HG02970 (cell line): ENCODE measurements around the gene APOBEC3A.
"Not testable (repeated sequence)": the region's sequence is repeated elsewhere in the genome, so short reads cannot be mapped to it uniquely, and the experiment has no call there.

Source experiments
- ATAC-seq: cut with Tn5 transposase; IDR thresholded peaks from one replicate; pipeline ENCODE4 v1.9.1; 2021; ENCODE audit warnings: mild to moderate bottlenecking, moderate library complexity, moderate number of reproducible peaks; ENCODE audit not compliant: unreplicated experiment, low FRiP score

Gene APOBEC3A

DNA sequence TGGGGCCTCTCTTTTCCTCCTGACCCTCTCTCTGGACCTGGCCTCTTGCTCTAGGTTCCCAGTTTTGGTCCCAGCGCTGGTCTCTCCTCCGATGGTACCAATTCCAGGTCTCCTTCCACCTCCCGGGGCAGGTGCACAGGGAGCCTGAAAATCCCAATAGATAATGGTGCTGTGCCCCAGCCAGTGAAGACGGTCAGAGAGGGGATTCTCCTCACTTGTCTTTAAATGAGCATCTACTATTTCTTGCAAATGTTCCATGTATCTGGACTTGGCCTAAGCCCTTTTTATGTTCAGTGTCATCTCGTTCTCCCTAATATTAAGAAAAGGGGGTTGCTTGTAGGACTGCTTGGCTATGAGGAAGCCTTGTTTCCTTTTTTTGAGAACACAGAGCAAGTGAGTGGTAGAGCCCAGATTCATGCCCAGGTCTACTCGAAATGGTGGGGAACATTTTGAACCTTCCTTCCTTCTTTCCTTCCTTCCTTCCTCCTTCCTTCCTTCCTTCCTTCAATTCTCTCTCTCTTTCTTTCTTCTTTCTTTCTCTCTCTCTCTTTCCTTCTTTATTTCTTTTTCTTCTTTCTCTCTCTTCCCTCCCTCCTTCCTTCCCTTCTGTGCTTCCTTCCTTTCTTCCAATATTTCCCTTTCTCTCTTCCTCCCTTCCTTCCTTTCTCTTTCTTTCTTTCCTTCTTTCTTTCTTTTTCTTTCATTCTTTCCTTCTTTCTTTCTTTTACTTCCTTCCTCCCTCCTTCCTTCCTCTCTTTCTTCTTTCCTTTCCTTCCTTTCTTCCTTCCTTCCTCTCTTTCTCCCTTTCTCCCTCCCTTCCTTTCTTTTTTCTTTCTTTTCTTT, 620 bp downstream of the APOBEC3A start:
- no peak for ATAC-seq

DNA sequence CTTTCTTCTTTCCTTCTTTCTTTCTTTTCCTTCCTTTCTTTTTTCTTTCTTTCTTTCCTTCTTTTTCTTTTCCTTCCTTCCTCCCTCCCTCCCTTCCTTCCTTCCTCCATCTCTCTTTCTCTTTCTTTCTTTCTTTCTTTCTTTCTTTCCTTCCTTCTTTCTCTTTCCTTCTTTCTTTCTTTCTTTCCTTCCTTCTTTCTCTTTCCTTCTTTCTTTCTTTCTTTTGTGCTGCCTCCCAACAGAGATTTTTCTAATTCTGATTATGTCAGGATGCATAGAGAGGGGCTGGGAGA, 1.2 kb downstream of the APOBEC3A start:
- not testable (repeated sequence) for ATAC-seq

DNA sequence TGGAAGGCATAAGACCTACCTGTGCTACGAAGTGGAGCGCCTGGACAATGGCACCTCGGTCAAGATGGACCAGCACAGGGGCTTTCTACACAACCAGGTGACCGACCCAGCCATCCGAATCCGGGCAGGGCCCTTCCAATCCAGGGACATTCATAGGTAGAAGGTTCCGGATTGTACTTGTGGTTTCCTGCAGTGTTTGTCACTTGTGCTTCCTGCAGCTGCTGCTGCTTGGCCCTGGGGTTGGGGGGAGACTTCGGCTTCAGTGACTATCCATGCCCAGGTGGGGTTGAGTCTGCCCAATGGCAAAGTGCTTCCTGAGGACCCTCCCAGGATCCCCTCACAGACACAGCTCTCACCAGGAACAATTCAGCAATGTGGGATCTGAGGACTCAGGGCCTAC, 2.2 kb downstream of the APOBEC3A start:
- ATAC-seq: no peak

- not testable (repeated sequence) for ATAC-seq
Measured at GRCh38 chr22:38960673-38961072, 3.3 kb downstream of the APOBEC3A start.

DNA sequence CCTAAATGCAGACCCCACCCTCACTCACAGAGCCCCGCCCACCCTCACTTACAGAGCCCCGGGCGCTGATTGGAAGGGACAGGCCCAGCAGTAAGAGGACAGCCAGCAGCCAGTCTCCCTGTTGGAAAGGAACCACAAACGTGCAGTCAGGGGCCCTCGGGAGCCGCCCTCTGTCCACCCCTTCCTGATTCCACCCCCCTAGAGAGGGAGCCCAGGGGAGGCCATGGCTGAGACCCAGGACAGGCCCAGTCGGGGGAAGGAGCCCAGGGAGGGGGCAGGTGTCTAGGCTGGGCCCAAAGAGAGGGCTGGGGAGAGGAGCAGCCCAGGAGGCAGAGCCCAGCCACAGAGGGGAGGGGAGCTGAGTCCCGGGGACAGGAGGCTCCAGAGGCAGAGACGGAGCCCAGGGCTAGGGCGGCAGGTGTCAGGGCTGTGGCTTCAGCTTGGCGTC, 5.9 kb downstream of the APOBEC3A start:
- ATAC-seq: not testable (repeated sequence)

- ATAC-seq: no peak
Measured at GRCh38 chr22:38963872-38964271, 6.5 kb downstream of the APOBEC3A start.

DNA sequence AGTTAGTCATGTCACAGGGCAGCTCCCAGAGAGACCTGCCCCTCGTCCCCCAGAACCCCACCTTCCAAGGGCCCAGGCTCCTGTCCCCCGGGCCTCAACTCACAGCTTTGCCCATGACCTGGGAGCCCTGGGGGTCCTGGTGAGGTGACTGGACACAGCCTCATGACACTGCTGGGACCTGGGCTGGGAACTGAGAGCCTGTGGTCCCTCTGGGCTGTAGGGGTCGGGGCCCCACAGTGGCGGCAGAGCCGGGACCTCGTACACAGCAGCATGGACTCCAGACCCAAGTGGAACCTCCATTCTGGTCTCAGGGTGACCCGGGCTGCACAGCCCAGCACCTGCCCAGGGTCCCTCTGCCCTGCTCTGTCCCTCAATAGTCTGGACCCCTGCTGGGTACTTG, 6.9 kb downstream of the APOBEC3A start:
- no peak for ATAC-seq

GRCh38 chr22:38964989-38965388, 7.6 kb downstream of the APOBEC3A start:
- ATAC-seq: no peak

- no peak for ATAC-seq
Measured at GRCh38 chr22:38965614-38966379, 8.4 kb downstream of the APOBEC3A start.

GRCh38 chr22:38966380-38966702, 8.9 kb downstream of the APOBEC3A start:
- no peak for ATAC-seq

DNA sequence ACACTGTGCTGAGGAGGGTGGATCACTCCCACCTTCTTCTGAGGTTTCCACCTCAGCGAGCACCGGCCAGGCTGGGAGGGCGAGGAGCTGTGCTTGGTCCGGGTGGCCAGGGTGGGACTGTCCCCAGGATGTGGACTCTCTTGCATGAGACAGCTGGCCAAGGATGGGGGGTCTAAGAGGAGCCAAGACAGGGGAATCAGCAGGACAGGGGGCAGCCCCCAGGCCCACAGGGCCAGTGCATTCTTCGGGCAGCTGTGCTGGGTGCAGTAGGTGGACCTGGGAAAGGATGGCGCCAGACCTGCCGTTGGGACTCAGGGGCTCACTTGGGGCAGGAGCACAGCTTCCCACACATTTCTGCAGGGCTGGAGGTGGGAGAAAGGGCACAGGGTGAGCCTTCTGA, 9.5 kb downstream of the APOBEC3A start:
- no peak for ATAC-seq

DNA sequence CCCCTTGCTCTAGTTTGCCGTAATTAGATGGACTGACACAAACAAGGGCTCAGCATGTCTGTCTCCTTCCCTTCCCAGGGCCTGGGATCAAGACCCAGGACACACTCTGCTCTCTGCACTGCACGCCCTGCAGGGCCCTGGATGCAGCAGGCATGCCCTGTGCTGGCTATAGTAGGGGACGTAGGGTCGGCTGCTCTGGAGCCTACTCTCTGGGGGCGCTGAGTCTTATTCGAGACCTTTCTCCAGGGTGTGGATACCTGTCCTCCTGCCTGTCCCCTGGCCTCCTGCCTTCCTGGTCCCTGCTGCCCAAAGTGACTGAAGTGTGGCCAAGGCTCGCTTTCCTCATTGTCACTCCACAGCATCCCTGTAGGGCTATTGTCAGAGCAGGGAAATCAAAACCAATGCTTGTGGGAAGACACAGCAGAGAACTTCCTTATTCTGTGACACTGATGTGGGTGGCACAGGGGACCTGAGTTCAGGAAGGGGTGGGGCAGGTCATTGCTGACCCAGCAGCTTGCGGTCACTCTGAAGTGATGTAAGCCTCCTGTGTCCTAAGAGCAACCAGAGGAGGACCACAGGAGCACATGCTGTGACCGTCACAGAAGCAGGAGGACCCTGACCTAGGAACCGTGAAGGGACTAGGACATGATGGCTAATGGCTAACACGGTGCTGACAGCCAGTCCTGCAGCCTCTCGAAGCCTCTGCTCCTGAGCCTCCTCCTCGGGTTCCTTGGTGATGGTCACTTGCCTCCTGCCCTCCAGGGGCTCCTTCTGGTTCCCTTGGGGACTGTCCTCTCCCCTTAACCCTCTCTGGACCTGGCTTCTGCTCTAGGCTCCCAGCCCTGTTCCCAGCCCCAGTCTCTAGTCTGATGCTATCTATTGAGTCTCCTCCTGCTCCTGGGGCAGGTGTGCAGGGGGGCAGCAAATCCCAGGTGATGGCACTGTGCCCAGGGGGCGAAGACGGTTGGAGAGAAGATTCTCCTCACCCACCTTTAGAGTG, 10.3 kb downstream of the APOBEC3A start:
- ATAC-seq: no peak

DNA sequence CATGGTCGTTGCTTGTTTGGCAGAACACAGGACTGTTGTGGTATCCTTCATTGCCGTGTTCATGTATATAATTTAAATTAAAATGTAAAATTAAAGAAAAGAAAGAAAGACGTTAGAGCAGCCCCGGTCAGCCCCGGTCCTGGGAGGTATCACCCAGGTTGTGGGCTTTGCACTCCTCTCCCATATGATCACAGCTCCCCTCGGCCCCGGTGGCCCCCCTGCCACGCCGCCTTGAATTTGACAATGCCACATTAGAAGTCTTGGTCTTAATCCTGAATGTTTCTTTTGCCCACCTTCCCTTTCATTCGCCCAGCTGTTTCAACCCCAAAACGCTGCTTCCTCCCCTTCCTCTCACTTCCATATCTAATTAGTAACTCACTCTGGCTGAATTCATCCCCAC, 11.4 kb downstream of the APOBEC3A start:
- ATAC-seq: no peak

- no peak for ATAC-seq
Measured at GRCh38 chr22:38970551-38970950, 13.1 kb downstream of the APOBEC3A start.

GRCh38 chr22:38971202-38971601, 13.8 kb downstream of the APOBEC3A start:
- no peak for ATAC-seq

DNA sequence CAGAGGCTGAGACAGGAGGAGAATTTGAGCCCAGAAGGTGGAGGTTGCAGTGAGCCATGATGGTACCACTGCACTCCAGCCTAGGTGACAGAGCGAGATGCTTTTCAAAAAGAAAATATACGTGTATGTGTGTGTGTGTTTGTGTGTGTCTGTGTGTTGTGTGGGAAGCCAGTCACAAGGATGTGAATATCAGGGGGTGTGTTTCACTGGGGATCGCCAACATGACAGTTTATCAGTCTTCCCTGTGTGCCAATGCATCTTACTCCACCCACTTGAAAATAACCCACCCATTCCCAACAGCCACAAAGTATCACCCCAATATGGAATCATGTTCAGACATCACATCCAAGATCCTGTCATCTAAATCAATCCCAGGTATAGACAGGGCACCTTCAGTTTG, 14.4 kb downstream of the APOBEC3A start:
- ATAC-seq: no peak

DNA sequence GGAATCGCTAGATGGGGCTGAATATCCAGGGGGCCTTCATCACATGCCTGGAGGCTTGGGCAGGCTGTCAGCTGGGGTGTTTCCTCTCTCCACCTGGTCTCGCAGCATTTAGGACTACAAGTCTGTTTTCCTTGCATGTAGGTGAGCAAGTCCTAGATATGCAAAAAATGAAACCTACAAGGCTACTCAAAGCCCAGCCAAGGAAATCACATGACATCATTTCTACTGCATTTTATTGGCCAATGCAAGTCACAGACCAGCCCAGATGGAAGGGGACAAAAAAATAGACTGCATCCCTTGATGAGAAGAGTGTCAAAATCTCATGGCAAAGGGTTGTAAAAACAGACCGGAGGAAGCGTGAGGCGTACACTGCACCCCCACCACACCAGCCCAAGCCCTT, 15.1 kb downstream of the APOBEC3A start:
- no peak for ATAC-seq

GRCh38 chr22:38973289-38974169, 16.1 kb downstream of the APOBEC3A start:
- ATAC-seq: no peak

DNA sequence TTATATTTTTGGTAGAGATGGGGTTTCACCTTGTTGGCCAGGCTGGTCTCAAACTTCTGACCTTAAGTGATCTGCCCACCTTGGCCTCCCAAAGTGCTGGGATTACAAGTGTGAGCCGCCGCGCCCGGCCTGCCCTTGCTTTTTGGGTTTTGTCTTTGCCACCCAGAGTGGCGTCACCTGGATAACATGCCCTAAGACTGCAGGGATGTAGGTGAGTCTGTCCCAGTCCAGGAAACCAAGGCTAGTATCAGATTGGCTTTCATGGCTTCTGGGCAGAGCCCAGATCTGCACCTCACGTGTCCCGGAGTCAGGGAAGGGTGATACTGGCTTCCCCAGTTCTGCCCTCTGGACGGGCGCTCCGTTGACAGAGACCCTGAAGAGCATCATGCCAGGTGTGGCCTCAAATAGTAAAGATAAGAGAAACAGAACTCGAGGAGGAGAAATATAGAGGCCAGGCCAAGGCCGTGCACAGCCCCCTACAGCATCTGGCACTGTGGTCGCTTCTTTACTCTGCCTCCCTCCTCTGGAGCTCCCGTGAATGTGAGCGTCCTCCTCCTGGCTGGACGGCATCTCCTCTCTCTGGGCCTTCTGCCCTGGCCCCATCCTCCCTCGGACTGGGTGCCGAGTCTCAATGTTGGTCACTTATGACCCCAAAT, 16.9 kb downstream of the APOBEC3A start:
- ATAC-seq: no peak
